B cell (primary cell): ENCODE measurements around the gene CCDC107. TPM values are rescaled to one million over a fixed set of nuclear protein-coding genes. Genes with fewer than 3 reads are reported as not detected.

Experiments
- ATAC-seq: fragments of 200-7000 bp; cut with Tn5 transposase; one replicate; pipeline ENCODE4 v1.10.0; 2021; ENCODE audit warnings: low read depth, mild to moderate bottlenecking, moderate number of reproducible peaks, moderate library complexity
- CTCF ChIA-PET: fragments of 350-600 bp; sonication (Branson Sonifier 250); formaldehyde crosslinking; loops from one replicate; lab custom pipeline; 2021; ENCODE audit warnings: antibody characterized with exemption, inconsistent platforms; lab: Charles Lee
- POLR2A ChIA-PET: fragments of 350-600 bp; sonication (Branson Sonifier 250); formaldehyde crosslinking; loops from one replicate; lab custom pipeline; 2021; ENCODE audit warnings: antibody characterized with exemption; lab: Charles Lee
- DNase-seq: peaks from one replicate; pipeline ENCODE4 v3.0.0; 2013
- H2AFZ ChIP-seq: 2 replicates; pipeline ENCODE4 v1.6.1; 2012; ENCODE audit warnings: mild to moderate bottlenecking, low read depth, low read length; ENCODE audit not compliant: insufficient read depth, poor library complexity, severe bottlenecking
- H3K27ac ChIP-seq, 2 donors: 1 replicate in 1 of 2; 2 replicates in 1 of 2; pipeline ENCODE4 v1.5.1; 2012 to 2013; ENCODE audit warnings: low read length in 2 of 2, mild to moderate bottlenecking in 2 of 2, moderate library complexity in 1 of 2
- H3K27me3 ChIP-seq, 4 experiments: fragments of 200-600 bp in 1 of 4; sonication (generic) in 1 of 4; replicated peaks in 1 of 4; 1 replicate in 2 of 4; 2 replicates in 2 of 4; pipeline versions ENCODE4 v1.6.1 to v1.7.0; 2013 to 2016; ENCODE audit warnings: low read length in 3 of 4, mild to moderate bottlenecking in 2 of 4, mixed read lengths in 1 of 4, moderate library complexity in 1 of 4; ENCODE audit not compliant: insufficient read depth in 4 of 4, control insufficient read depth in 3 of 4; ENCODE audit errors: control extremely low read depth in 1 of 4
- H3K36me3 ChIP-seq, 2 experiments: replicated peaks in 1 of 2; 1 replicate in 1 of 2; 2 replicates in 1 of 2; pipeline versions ENCODE4 v1.6.1 to v1.7.1; 2013; ENCODE audit warnings: low read length in 1 of 2; ENCODE audit not compliant: insufficient read depth in 2 of 2, control insufficient read depth in 1 of 2; ENCODE audit errors: control extremely low read depth in 1 of 2, extremely low read depth in 1 of 2
- H3K4me1 ChIP-seq, 2 donors: fragments of 200-600 bp in 1 of 2; sonication (generic) in 1 of 2; 1 replicate in 1 of 2; 2 replicates in 1 of 2; pipeline versions ENCODE4 v1.5.1 to v1.6.1; 2013 to 2017; ENCODE audit warnings: low read length in 2 of 2; ENCODE audit not compliant: control insufficient read depth in 2 of 2, insufficient read depth in 2 of 2
- H3K4me2 ChIP-seq: replicated peaks from 2 replicates; pipeline ENCODE3; 2012; ENCODE audit warnings: mild to moderate bottlenecking, low read depth, low read length; ENCODE audit not compliant: poor library complexity, severe bottlenecking
- H3K4me3 ChIP-seq, 5 experiments: fragments of 200-600 bp in 1 of 5; sonication (generic) in 1 of 5; 1 replicate in 3 of 5; 2 replicates in 2 of 5; pipeline versions ENCODE4 v1.5.1 to v1.7.0; 2011 to 2016; ENCODE audit warnings: low read length in 4 of 5, mild to moderate bottlenecking in 4 of 5, low read depth in 2 of 5, control low read depth in 1 of 5, moderate library complexity in 1 of 5; ENCODE audit not compliant: insufficient read depth in 1 of 5; ENCODE audit errors: control extremely low read depth in 1 of 5, extremely low read depth in 1 of 5
- H3K79me2 ChIP-seq: fragments of 200-600 bp; sonication (generic); one replicate; pipeline ENCODE4 v1.6.0; 2016; ENCODE audit warnings: low read length; ENCODE audit not compliant: control insufficient read depth, insufficient read depth
- H3K9ac ChIP-seq: fragments of 200-600 bp; sonication (generic); 2 replicates; pipeline ENCODE4 v1.6.1; 2017; ENCODE audit warnings: mild to moderate bottlenecking, low read length, moderate library complexity
- H3K9me3 ChIP-seq, 3 donors: one replicate each; pipeline versions ENCODE4 v1.6.1 to v1.7.1; 2013; ENCODE audit warnings: low read length in 2 of 3; ENCODE audit not compliant: control insufficient read depth in 2 of 3, insufficient read depth in 1 of 3; ENCODE audit errors: control extremely low read depth in 1 of 3
- H4K20me1 ChIP-seq: 2 replicates; pipeline ENCODE4 v1.6.0; 2012; ENCODE audit warnings: mild to moderate bottlenecking, low read length; ENCODE audit not compliant: insufficient read depth, control insufficient read depth, poor library complexity, severe bottlenecking
- H3K27ac Mint-ChIP-seq: one replicate; pipeline ENCODE4 v1.8.0; 2021; ENCODE audit warnings: mixed read lengths
- H3K27me3 Mint-ChIP-seq: one replicate; pipeline ENCODE4 v1.8.0; 2021; ENCODE audit warnings: mixed read lengths
- H3K4me1 Mint-ChIP-seq: one replicate; pipeline ENCODE4 v1.8.0; 2021; ENCODE audit warnings: mixed read lengths
- H3K4me3 Mint-ChIP-seq: one replicate; pipeline ENCODE4 v1.8.0; 2021; ENCODE audit warnings: mixed read lengths
- H3K9me3 Mint-ChIP-seq: one replicate; pipeline ENCODE4 v1.8.0; 2022; ENCODE audit warnings: mixed read lengths; ENCODE audit not compliant: insufficient read depth
- EZH2 ChIP-seq: IDR thresholded peaks from 2 replicates; pipeline ENCODE4 v1.6.1; 2012; ENCODE audit warnings: borderline replicate concordance, low read depth, mild to moderate bottlenecking, moderate library complexity, low read length; ENCODE audit not compliant: insufficient read depth, poor library complexity, severe bottlenecking
- WGBS: methylation state at CpG from one replicate; pipeline ENCODE4 v1.1.5; 2013; ENCODE audit warnings: missing lambda C conversion rate; ENCODE audit not compliant: insufficient coverage; 5-methylcytosine and 5-hydroxymethylcytosine counted together
- intact Hi-C: fragments of 100-400 bp; cut with micrococcal nuclease; formaldehyde crosslinking; loops from one replicate; pipeline ENCODE4 v1.10.0; 2022
- polyA plus RNA-seq: library from polyadenylated mRNA; depleted of rRNA; stranded (reverse); fragments of >200 nt; gene quantifications from 2 replicates; pipeline ENCODE4 v1.2.3, GENCODE V29; 2012
- total RNA-seq, 2 donors: library from RNA; stranded (reverse); fragments of 120-200 nt in 1 of 2; gene quantifications; 1 replicate in 1 of 2; 2 replicates in 1 of 2; pipeline versions ENCODE4 v1.2.3 to v1.2.4, GENCODE V29; 2013 to 2022
- TF ChIP-seq, protein P1 (sequence below): fragments of 200-600 bp; IDR thresholded peaks from one replicate; pipeline ENCODE4 v1.8.0; 2022; ENCODE audit warnings: antibody characterized with exemption, mild to moderate bottlenecking

CCDC107 gene
- total and polyA plus RNA-seq, 2 donors (not counting 1 experiment from before 2014, with no cell fraction given) = 22.5 to 33.8 TPM

DNA sequence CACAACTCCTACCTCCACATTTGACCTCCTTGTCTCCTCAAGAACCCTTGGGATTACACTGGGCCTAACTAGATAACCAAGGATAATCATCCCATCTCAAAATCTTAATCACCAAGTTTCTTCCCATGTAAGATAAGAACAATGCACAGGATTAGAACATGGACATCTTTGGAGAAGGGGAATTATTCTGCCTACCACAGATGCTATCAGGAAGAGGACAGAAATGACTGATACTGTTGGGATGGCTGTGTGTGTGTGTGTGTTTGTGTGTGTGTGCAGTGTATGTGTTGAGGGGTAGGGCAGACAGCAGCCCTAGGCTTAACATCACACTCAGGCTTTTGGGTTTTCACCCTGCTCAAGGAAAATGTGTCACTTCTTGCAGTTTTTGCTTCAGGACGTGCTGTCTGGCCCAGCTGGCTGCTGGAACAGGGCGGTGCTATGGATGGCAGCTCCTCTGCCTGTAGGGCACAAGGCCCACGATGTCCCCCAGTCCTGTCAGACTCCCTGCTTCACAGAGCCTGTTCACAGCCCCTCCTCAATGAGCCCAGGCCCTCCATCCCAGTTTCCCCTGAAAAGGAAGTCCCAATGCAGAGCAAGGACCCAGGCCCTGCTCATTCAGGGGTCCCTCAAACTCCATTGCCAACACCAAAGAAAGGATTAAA is 23.4 kb downstream of the CCDC107 start:
- Histone ChIP-seq H3K9me3 (no peaks in the 10 kb centered on the region), H2AFZ (no peak overlapping the region), H3K4me2 (no peak overlapping the region), H3K4me1 (peaks cover 14 to 21% of the 10 kb centered on the region in 2 donors), H3K79me2 (no peaks in the 10 kb centered on the region), H3K36me3 (no peaks in the 10 kb centered on the region), H3K27me3 (peaks cover 0 to 1% (median under 1%) of the 10 kb centered on the region in 4 experiments), H3K9ac (no peak overlapping the region), H3K4me3 (no peak overlapping the region), H4K20me1 (no peaks in the 10 kb centered on the region), H3K27ac (no peak overlapping the region)
- Mint-ChIP-seq H3K4me3 (no peak overlapping the region), H3K4me1 (peaks cover 21% of the 10 kb centered on the region), H3K27me3 (peaks cover under 1% of the 10 kb centered on the region), H3K9me3 (no peaks in the 10 kb centered on the region), H3K27ac (no peak overlapping the region)
- POLR2A ChIA-PET = interaction anchor here (1.0 to 1.7 kb wide), 3 partner anchors 23 to 50 kb away, joined by 3 to 7 read pairs (median 3); partner anchors contain the start of genes CCDC107, CREB3, RMRP and TLN1
- CTCF ChIA-PET = interaction anchor here (1.4 to 7.6 kb wide), 5 partner anchors 7 to 24 kb away, joined by 6 to 82 read pairs (median 12); partner anchors contain the start of genes ARHGEF39, CCDC107, RMRP and TPM2
- ATAC-seq (no peak), DNase-seq (no peak)
- intact Hi-C loops = no loop called here
- 94% methylated on average over 3 of the region's 3 CpGs for WGBS
- TF ChIP-seq, protein P1, sequence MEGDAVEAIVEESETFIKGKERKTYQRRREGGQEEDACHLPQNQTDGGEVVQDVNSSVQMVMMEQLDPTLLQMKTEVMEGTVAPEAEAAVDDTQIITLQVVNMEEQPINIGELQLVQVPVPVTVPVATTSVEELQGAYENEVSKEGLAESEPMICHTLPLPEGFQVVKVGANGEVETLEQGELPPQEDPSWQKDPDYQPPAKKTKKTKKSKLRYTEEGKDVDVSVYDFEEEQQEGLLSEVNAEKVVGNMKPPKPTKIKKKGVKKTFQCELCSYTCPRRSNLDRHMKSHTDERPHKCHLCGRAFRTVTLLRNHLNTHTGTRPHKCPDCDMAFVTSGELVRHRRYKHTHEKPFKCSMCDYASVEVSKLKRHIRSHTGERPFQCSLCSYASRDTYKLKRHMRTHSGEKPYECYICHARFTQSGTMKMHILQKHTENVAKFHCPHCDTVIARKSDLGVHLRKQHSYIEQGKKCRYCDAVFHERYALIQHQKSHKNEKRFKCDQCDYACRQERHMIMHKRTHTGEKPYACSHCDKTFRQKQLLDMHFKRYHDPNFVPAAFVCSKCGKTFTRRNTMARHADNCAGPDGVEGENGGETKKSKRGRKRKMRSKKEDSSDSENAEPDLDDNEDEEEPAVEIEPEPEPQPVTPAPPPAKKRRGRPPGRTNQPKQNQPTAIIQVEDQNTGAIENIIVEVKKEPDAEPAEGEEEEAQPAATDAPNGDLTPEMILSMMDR = no peak
- TF ChIP-seq EZH2 = no peak

DNA sequence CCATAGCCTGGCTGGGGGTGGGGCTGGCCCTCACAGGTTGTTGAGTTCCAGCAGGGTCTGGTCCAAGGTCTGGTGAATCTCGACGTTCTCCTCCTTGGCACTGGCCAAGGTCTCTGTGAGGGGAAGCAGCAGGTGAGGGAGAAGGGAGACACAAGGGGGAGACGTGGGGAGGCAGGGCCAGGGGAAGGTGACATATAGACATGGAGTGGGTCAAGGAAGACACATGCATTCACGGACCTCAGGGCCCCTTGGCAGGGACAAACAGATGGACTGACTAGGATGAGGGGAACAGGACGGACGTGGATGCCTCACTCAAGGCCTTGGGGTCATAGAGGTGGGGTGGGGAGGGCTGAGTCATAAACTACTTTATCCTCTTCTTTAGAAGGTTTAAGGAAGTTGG is 24.0 kb downstream of the CCDC107 start:
- no peaks in the 10 kb centered on the region for H3K9me3 Mint-ChIP-seq

More for the DNA sequence above, 24.0 kb downstream of the CCDC107 start:
- no peak overlapping the region for H3K4me3 ChIP-seq
- TF ChIP-seq, protein P1 = no peak
- no peak for TF ChIP-seq EZH2
- ChIA-PET CTCF (interaction anchor here (7.6 kb wide), 1 partner anchor 13 kb away, joined by 82 read pairs; no protein-coding TSS in a partner anchor), POLR2A (no interaction called here)
- Mint-ChIP-seq H3K4me1 (peaks cover 18% of the 10 kb centered on the region), H3K27ac (no peak overlapping the region), H3K27me3 (no peaks in the 10 kb centered on the region), H3K4me3 (no peak overlapping the region)
- DNase-seq = no peak
- no peaks in the 10 kb centered on the region for H3K79me2 ChIP-seq
- H3K9ac ChIP-seq = no peak overlapping the region
- H3K36me3 ChIP-seq = no peaks in the 10 kb centered on the region
- no peak overlapping the region for H3K4me2 ChIP-seq
- no peaks in the 10 kb centered on the region for H3K27me3 ChIP-seq
- no peaks in the 10 kb centered on the region for H3K9me3 ChIP-seq
- ATAC-seq = no peak
- no peaks in the 10 kb centered on the region for H4K20me1 ChIP-seq
- H2AFZ ChIP-seq = no peak overlapping the region
- WGBS = 94% methylated on average over 5 of the region's 6 CpGs
- intact Hi-C loops = no loop called here
- H3K27ac ChIP-seq = no peak overlapping the region
- peaks cover 14 to 20% of the 10 kb centered on the region in 2 donors for H3K4me1 ChIP-seq
